GM12878 (cell line): Measurements from ENCODE around the gene LRBA. TPM values are rescaled to one million over a fixed set of nuclear protein-coding genes. Genes with fewer than 3 reads are reported as not detected.
"Not testable (repeated sequence)": the region's sequence is repeated elsewhere in the genome, so short reads cannot be mapped to it uniquely, and the experiment has no call there.

Experiments used
- ATAC-seq: fragments of 200-7000 bp; cut with Tn5 transposase; 3 replicates; pipeline ENCODE4 v1.9.1; 2020; ENCODE audit warnings: mild to moderate bottlenecking, moderate library complexity
- BruUV-seq: library from RNA; stranded (reverse); fragments of 400-500 nt; replicated peaks from 2 replicates; lab custom pipeline; 2021; lab: Mats Ljungman, UMichigan
- CTCF ChIA-PET: fragments of 300-600 bp; sonication (Branson Sonifier 250); formaldehyde crosslinking; extraction: SDS; loops from one replicate; lab custom pipeline; 2021; ENCODE audit warnings: inconsistent platforms; lab: Yijun Ruan, JAX
- POLR2A ChIA-PET: fragments of 350-600 bp; formaldehyde crosslinking; extraction: SDS; loops from one replicate; lab custom pipeline; 2021; ENCODE audit warnings: inconsistent platforms; lab: Charles Lee
- RAD21 ChIA-PET: fragments of 300-600 bp; sonication (Branson Sonifier 250); formaldehyde crosslinking; loops from one replicate; lab custom pipeline; 2023; ENCODE audit warnings: antibody characterized with exemption; ENCODE audit not compliant: unreplicated experiment; lab: Charles Lee
- SMC1A ChIA-PET: fragments of 300-600 bp; sonication (Branson Sonifier 250); formaldehyde crosslinking; loops from one replicate; lab custom pipeline; 2023; ENCODE audit not compliant: unreplicated experiment, uncharacterized antibody; lab: Charles Lee
- DNase-seq: peaks from one replicate; pipeline ENCODE4 v3.0.0-alpha.2; 2011; ENCODE audit warnings: low read depth, low spot score
- FAIRE-seq: peaks from 3 replicates; lab custom pipeline; 2011; peaks lifted over from hg19 to GRCh38; lab: Jason Lieb, UNC
- H2AFZ ChIP-seq: 2 replicates; pipeline ENCODE4 v1.6.0; 2011; ENCODE audit warnings: low read depth, low read length, control low read depth; ENCODE audit not compliant: control insufficient read depth
- H3K27ac ChIP-seq: 2 replicates; pipeline ENCODE4 v1.5.1; 2011; ENCODE audit warnings: control low read depth; ENCODE audit not compliant: control insufficient read depth, insufficient read depth
- H3K27me3 ChIP-seq, 2 experiments: replicated peaks in 1 of 2; 2 replicates each; pipeline versions ENCODE4 v1.6.0 to v1.6.1; 2011; ENCODE audit warnings: low read length in 1 of 2; ENCODE audit not compliant: control insufficient read depth in 2 of 2, insufficient read depth in 2 of 2
- H3K36me3 ChIP-seq, 2 experiments: 2 replicates each; pipeline ENCODE4 v1.5.1; 2011; ENCODE audit warnings: low read length in 1 of 2; ENCODE audit not compliant: control insufficient read depth in 2 of 2, insufficient read depth in 2 of 2
- H3K4me1 ChIP-seq: 2 replicates; pipeline ENCODE4 v1.6.1; 2011; ENCODE audit warnings: mild to moderate bottlenecking, low read length, moderate library complexity, mixed read lengths; ENCODE audit not compliant: control insufficient read depth, insufficient read depth
- H3K4me2 ChIP-seq: 2 replicates; pipeline ENCODE4 v1.6.0; 2011; ENCODE audit warnings: control low read depth; ENCODE audit not compliant: control insufficient read depth, insufficient read depth
- H3K4me3 ChIP-seq: fragments of 200-600 bp; sonication (generic); 2 replicates; pipeline ENCODE4 v1.5.1; 2016
- H3K79me2 ChIP-seq: 2 replicates; pipeline ENCODE4 v1.6.0; 2011; ENCODE audit warnings: low read length; ENCODE audit not compliant: control insufficient read depth, insufficient read depth
- H3K9ac ChIP-seq: 2 replicates; pipeline ENCODE4 v1.8.0; 2011; ENCODE audit warnings: low read length, control low read depth, mixed read lengths; ENCODE audit not compliant: control insufficient read depth, insufficient read depth
- H3K9me3 ChIP-seq: replicated peaks from 3 replicates; pipeline ENCODE4 v1.5.1; 2011; ENCODE audit warnings: mild to moderate bottlenecking, low read length; ENCODE audit not compliant: control insufficient read depth, insufficient read depth
- H4K20me1 ChIP-seq: 2 replicates; pipeline ENCODE4 v1.6.0; 2011; ENCODE audit not compliant: control insufficient read depth, insufficient read depth
- E4F1 ChIP-seq: fragments of 450-650 bp; IDR thresholded peaks from 2 replicates; pipeline ENCODE4 v1.6.1; 2018; ENCODE audit warnings: borderline replicate concordance, mild to moderate bottlenecking; ENCODE audit not compliant: partially characterized antibody
- MLLT1 ChIP-seq: fragments of 450-650 bp; IDR thresholded peaks from 2 replicates; pipeline ENCODE4 v1.6.1; 2016; ENCODE audit warnings: mild to moderate bottlenecking
- POLR2AphosphoS2 ChIP-seq: IDR thresholded peaks from 2 replicates; pipeline ENCODE4 v1.6.1; 2011; ENCODE audit warnings: low read depth, mild to moderate bottlenecking, low read length, improper control_type of control experiment, moderate library complexity
- SREBF1 ChIP-seq: IDR thresholded peaks from 2 replicates; pipeline ENCODE4 v1.6.1; 2012; ENCODE audit warnings: mild to moderate bottlenecking, low read length
- WGBS: methylation state at CpG from one replicate; pipeline ENCODE4 v1.1.6; 2016; ENCODE audit warnings: low lambda C conversion rate; ENCODE audit not compliant: insufficient replicate concordance, insufficient coverage; ENCODE audit errors: missing lambda C conversion rate; 5-methylcytosine and 5-hydroxymethylcytosine counted together
- in situ Hi-C: fragments of 300-500 bp; cut with MboI; formaldehyde crosslinking; loops from 9 replicates; pipeline ENCODE4 v1.14.3; 2018; ENCODE audit warnings: mixed read lengths
- intact Hi-C: fragments of 100-400 bp; cut with micrococcal nuclease; formaldehyde crosslinking; loops from one replicate; pipeline ENCODE4 v1.14.2; 2022; ENCODE audit not compliant: unreplicated experiment
- polyA plus RNA-seq, 11 experiments: library from polyadenylated mRNA; depleted of rRNA in 4 of 11; unstranded in 6 of 11; stranded (reverse) in 5 of 11; fragments of >200 nt; fragmentation: Nextera tagmentation in 4 of 11; fragmentation: Illumina TruSeq in 1 of 11; extraction: Ambion mirVana in 4 of 11; extraction: Trizol in 1 of 11; gene quantifications; 1 replicate in 1 of 11; 2 replicates in 10 of 11; pipeline versions ENCODE4 v1.2.1 to v1.2.3, GENCODE V29; 2011 to 2016; ENCODE audit warnings: inconsistent platforms in 2 of 11, missing spikeins in 2 of 11, low read depth in 1 of 11
- total RNA-seq, 4 experiments: library from RNA; depleted of rRNA in 3 of 4; stranded (reverse); fragments of >200 nt in 3 of 4; fragmentation: Illumina TruSeq in 1 of 4; extraction: Trizol in 1 of 4; gene quantifications; 2 replicates each; pipeline versions ENCODE4 v1.2.1 to v1.2.3, GENCODE V29; 2013 to 2021

LRBA gene
- total and polyA plus RNA-seq, 10 of the 15 experiments (the other 5 are each of a cell fraction or from before 2014, with no cell fraction given), result 20.3 to 93.4 (median 55.0) TPM

- in situ Hi-C loops (no loop called here), intact Hi-C loops (no loop called here)
- ChIA-PET SMC1A (interaction anchor here (0.6 to 3.5 kb wide), 9 partner anchors 15 to 69 kb away, joined by 3 to 31 read pairs (median 5); partner anchors contain the start of genes LRBA and RPS3A), RAD21 (interaction anchor here (0.7 to 5.9 kb wide), 7 partner anchors 13 to 88 kb away, joined by 3 to 33 read pairs (median 5); partner anchors contain the start of gene LRBA), POLR2A (interaction anchor here (0.5 to 4.5 kb wide), 7 partner anchors 14 to 42 kb away, joined by 3 to 41 read pairs (median 4); partner anchors contain the start of gene LRBA), CTCF (interaction anchor here (0.7 to 1.4 kb wide), 6 partner anchors 10 to 70 kb away, joined by 3 to 6 read pairs (median 5); partner anchors contain the start of genes LRBA and RPS3A)
- no peaks in the 10 kb centered on the region for H3K9me3 ChIP-seq
- H3K27me3 ChIP-seq, result no peaks in the 10 kb centered on the region
- no TSS peak for BruUV-seq
- 0 out of 2 replicates have a peak overlapping the region, but pooled peaks have one; percentile 25 for H3K4me2 ChIP-seq
- H3K36me3 ChIP-seq, result no peaks in the 10 kb centered on the region
- no peak for DNase-seq
- TF ChIP-seq E4F1 (no peak), SREBF1 (no peak), POLR2AphosphoS2 (no peak), MLLT1 (peak; percentile 83)
- H3K27ac ChIP-seq, result no peak overlapping the region
- no peak overlapping the region for H2AFZ ChIP-seq
- no peak for FAIRE-seq
- peaks cover 18% of the 10 kb centered on the region for H3K4me1 ChIP-seq
- WGBS, result 81% methylated on average over 10 of the region's 10 CpGs
- H3K9ac ChIP-seq, result no peak overlapping the region
- H4K20me1 ChIP-seq, result no peaks in the 10 kb centered on the region
- no peaks in the 10 kb centered on the region for H3K79me2 ChIP-seq
- H3K4me3 ChIP-seq, result no peak overlapping the region
- ATAC-seq, result peak; percentile 16; the same call in 2 of the 3 replicates
Measured at GRCh38 chr4:151029537-151029936, 14.5 kb upstream of the LRBA start.

GRCh38 chr4:151029006-151029405 is 13.9 kb upstream of the LRBA start:
- WGBS, result 71% methylated on average over 10 of the region's 10 CpGs
- H3K4me2 ChIP-seq, intact Hi-C loops, H3K36me3 ChIP-seq, H3K27ac ChIP-seq, H4K20me1 ChIP-seq, H3K27me3 ChIP-seq, ATAC-seq, FAIRE-seq, BruUV-seq, H3K4me3 ChIP-seq, in situ Hi-C loops, H3K9ac ChIP-seq, H3K9me3 ChIP-seq, H3K79me2 ChIP-seq, H2AFZ ChIP-seq, DNase-seq: not testable (repeated sequence)
- SMC1A ChIA-PET, result interaction anchor here (1.3 to 3.5 kb wide), 4 partner anchors 14 to 68 kb away, joined by 3 to 31 read pairs (median 7); partner anchors contain the start of gene LRBA
- H3K4me1 ChIP-seq, result peaks cover 18% of the 10 kb centered on the region
- CTCF ChIA-PET, result interaction anchor here (1.0 to 1.6 kb wide), 6 partner anchors 12 to 162 kb away, joined by 3 to 6 read pairs (median 4); partner anchors contain the start of genes LRBA and RPS3A
- POLR2A ChIA-PET, result interaction anchor here (0.5 to 4.5 kb wide), 7 partner anchors 13 to 42 kb away, joined by 3 to 41 read pairs (median 4); partner anchors contain the start of gene LRBA
- RAD21 ChIA-PET, result interaction anchor here (1.1 to 5.9 kb wide), 4 partner anchors 12 to 24 kb away, joined by 5 to 33 read pairs (median 9); partner anchors contain the start of gene LRBA
